HepG2 (cell line): ENCODE data around the gene SLC10A1. TPM values are rescaled to one million over a fixed set of nuclear protein-coding genes. Genes with fewer than 3 reads are reported as not detected.

ENCODE experiments used
- ATAC-seq: fragments of 200-7000 bp; cut with Tn5 transposase; 3 replicates; pipeline ENCODE4 v1.9.1; 2020; ENCODE audit warnings: mild to moderate bottlenecking, moderate library complexity
- BruUV-seq: library from RNA; stranded (reverse); fragments of 400-500 nt; replicated peaks from 2 replicates; lab custom pipeline; 2021; lab: Mats Ljungman, UMichigan
- CTCF ChIA-PET: fragments of 300-600 bp; formaldehyde crosslinking; extraction: SDS; loops from one replicate; lab custom pipeline; 2021; ENCODE audit warnings: low total read pairs, inconsistent platforms, low intra/inter-chr PET ratio; lab: Yijun Ruan, JAX
- POLR2A ChIA-PET: fragments of 350-600 bp; sonication (Branson Sonifier 250); formaldehyde crosslinking; loops from one replicate; lab custom pipeline; 2020; ENCODE audit warnings: antibody characterized with exemption, inconsistent platforms; lab: Yijun Ruan, JAX
- DNase-seq: peaks from one replicate; pipeline ENCODE4 v3.0.0-alpha.2; 2015; ENCODE audit warnings: low spot score
- FAIRE-seq: peaks from 3 replicates; lab custom pipeline; 2011; peaks lifted over from hg19 to GRCh38; lab: Jason Lieb, UNC
- H2AFZ ChIP-seq: one replicate; pipeline ENCODE4 v1.6.1; 2011; ENCODE audit warnings: low read length, inconsistent platforms
- H3K27ac ChIP-seq: fragments of 300-600 bp; 3 replicates; pipeline ENCODE4 v1.8.0; 2011; ENCODE audit warnings: mixed run types, mild to moderate bottlenecking, mixed read lengths, low read length, inconsistent platforms; ENCODE audit not compliant: insufficient read depth; ENCODE audit errors: extremely low read length
- H3K27me3 ChIP-seq, 2 experiments: fragments of 200-600 bp in 1 of 2; 2 replicates in 1 of 2; 3 replicates in 1 of 2; pipeline versions ENCODE4 v1.6.0 to v1.8.0; 2011; ENCODE audit warnings: low read length in 2 of 2, mild to moderate bottlenecking in 2 of 2, moderate library complexity in 2 of 2, inconsistent platforms in 1 of 2; ENCODE audit not compliant: insufficient read depth in 2 of 2, control insufficient read depth in 1 of 2
- H3K36me3 ChIP-seq, 2 experiments: fragments of 200-600 bp in 1 of 2; replicated peaks in 1 of 2; 2 replicates in 1 of 2; 3 replicates in 1 of 2; pipeline versions ENCODE4 v1.5.1 to v1.8.0; 2011; ENCODE audit warnings: low read length in 2 of 2, inconsistent platforms in 1 of 2; ENCODE audit not compliant: insufficient read depth in 2 of 2, control insufficient read depth in 1 of 2
- H3K4me1 ChIP-seq: 2 replicates; pipeline ENCODE4 v1.5.1; 2012; ENCODE audit warnings: low read length, inconsistent platforms; ENCODE audit not compliant: insufficient read depth
- H3K4me2 ChIP-seq: 2 replicates; pipeline ENCODE4 v1.6.0; 2011; ENCODE audit warnings: low read depth, low read length, inconsistent platforms
- H3K4me3 ChIP-seq, 3 experiments: fragments of 200-600 bp in 1 of 3; sonication (generic), shearing (Covaris generic) in 1 of 3; replicated peaks in 1 of 3; 2 replicates each; pipeline ENCODE4 v1.5.1; 2011 to 2016; ENCODE audit warnings: low read length in 3 of 3, inconsistent platforms in 2 of 3, low read depth in 2 of 3, mild to moderate bottlenecking in 2 of 3, control low read depth in 1 of 3, mixed read lengths in 1 of 3; ENCODE audit not compliant: insufficient read depth in 1 of 3
- H3K79me2 ChIP-seq: one replicate; pipeline ENCODE4 v1.6.1; 2011; ENCODE audit warnings: low read length, inconsistent platforms; ENCODE audit not compliant: insufficient read depth
- H3K9ac ChIP-seq: 2 replicates; pipeline ENCODE4 v1.6.0; 2011; ENCODE audit warnings: mild to moderate bottlenecking, low read depth, low read length, inconsistent platforms; ENCODE audit not compliant: insufficient read depth
- H3K9me3 ChIP-seq: 2 replicates; pipeline ENCODE4 v1.5.1; 2012; ENCODE audit warnings: mild to moderate bottlenecking, low read length
- H4K20me1 ChIP-seq: 2 replicates; pipeline ENCODE4 v1.6.0; 2011; ENCODE audit warnings: inconsistent platforms, mild to moderate bottlenecking, low read length, moderate library complexity; ENCODE audit not compliant: insufficient read depth
- ATF5 ChIP-seq: sonication (generic); formaldehyde crosslinking; IDR thresholded peaks from 2 replicates; pipeline ENCODE4 v1.4.0; 2020; ENCODE audit warnings: mild to moderate bottlenecking, low read depth, missing genetic modification reagents
- BCL6 ChIP-seq: IDR thresholded peaks from 2 replicates; pipeline ENCODE4 v1.6.1; 2016; ENCODE audit warnings: missing genetic modification reagents, missing compliant biosample characterization
- KDM2A ChIP-seq: sonication (generic); formaldehyde crosslinking; IDR thresholded peaks from 2 replicates; pipeline ENCODE4 v1.4.0; 2020; ENCODE audit warnings: low read depth, missing genetic modification reagents, borderline replicate concordance
- KLF13 ChIP-seq: sonication (generic); formaldehyde crosslinking; IDR thresholded peaks from 2 replicates; pipeline ENCODE4 v1.4.0; 2020; ENCODE audit warnings: mild to moderate bottlenecking, missing genetic modification reagents
- MXI1 ChIP-seq: IDR thresholded peaks from 3 replicates; pipeline ENCODE4 v1.6.1; 2012; ENCODE audit warnings: low read depth, low read length, inconsistent platforms, borderline replicate concordance
- NCOR1 ChIP-seq: fragments of 200-600 bp; sonication (generic); IDR thresholded peaks from 2 replicates; pipeline ENCODE4 v1.7.0; 2017; ENCODE audit warnings: antibody characterized with exemption, low read length, borderline replicate concordance
- PHB2 ChIP-seq: fragments of 450-650 bp; IDR thresholded peaks from 2 replicates; pipeline ENCODE4 v1.6.1; 2018; ENCODE audit not compliant: partially characterized antibody
- PRDM10 ChIP-seq: sonication (generic); formaldehyde crosslinking; IDR thresholded peaks from 2 replicates; pipeline ENCODE4 v1.4.0; 2020; ENCODE audit warnings: low read depth, missing genetic modification reagents
- RXRB ChIP-seq: IDR thresholded peaks from 2 replicates; pipeline ENCODE4 v1.6.1; 2016; ENCODE audit warnings: borderline replicate concordance, missing genetic modification reagents, missing compliant biosample characterization
- SNAPC2 ChIP-seq: sonication (generic); formaldehyde crosslinking; IDR thresholded peaks from 2 replicates; pipeline ENCODE4 v1.8.1; 2022; ENCODE audit warnings: mild to moderate bottlenecking, missing genetic modification reagents
- SRY ChIP-seq: sonication (generic); formaldehyde crosslinking; IDR thresholded peaks from 2 replicates; pipeline ENCODE4 v1.8.0; 2022; ENCODE audit warnings: mild to moderate bottlenecking, missing genetic modification reagents
- USF2 ChIP-seq, 2 experiments: sonication (generic) in 1 of 2; formaldehyde crosslinking in 1 of 2; IDR thresholded peaks; 2 replicates each; pipeline versions ENCODE4 v1.5.1 to v1.6.1; 2011 to 2020; ENCODE audit warnings: borderline replicate concordance in 1 of 2, low read depth in 1 of 2, low read length in 1 of 2, mild to moderate bottlenecking in 1 of 2, missing genetic modification reagents in 1 of 2, moderate library complexity in 1 of 2
- ZFP90 ChIP-seq: sonication (generic); formaldehyde crosslinking; IDR thresholded peaks from 2 replicates; pipeline ENCODE4 v1.8.0; 2022; ENCODE audit warnings: missing genetic modification reagents, mild to moderate bottlenecking, inconsistent platforms, borderline replicate concordance
- ZNF468 ChIP-seq: sonication (generic); formaldehyde crosslinking; IDR thresholded peaks from 2 replicates; pipeline ENCODE4 v1.8.0; 2022; ENCODE audit warnings: mild to moderate bottlenecking, moderate library complexity, missing genetic modification reagents
- ZNF510 ChIP-seq: sonication (generic); formaldehyde crosslinking; IDR thresholded peaks from 2 replicates; pipeline ENCODE4 v1.4.0; 2020; ENCODE audit warnings: low read depth, mild to moderate bottlenecking, missing genetic modification reagents
- ZNF589 ChIP-seq: sonication (generic); formaldehyde crosslinking; conservative IDR thresholded peaks from 2 replicates; pipeline ENCODE4 v1.8.0; 2022; ENCODE audit warnings: mild to moderate bottlenecking, moderate library complexity, missing genetic modification reagents
- ZSCAN31 ChIP-seq: sonication (generic); formaldehyde crosslinking; IDR thresholded peaks from 2 replicates; pipeline ENCODE4 v1.5.0; 2020; ENCODE audit warnings: low read depth, mild to moderate bottlenecking, missing genetic modification reagents
- WGBS: methylation state at CpG from one replicate; pipeline ENCODE4 v1.1.6; 2017; ENCODE audit warnings: low lambda C conversion rate; 5-methylcytosine and 5-hydroxymethylcytosine counted together
- in situ Hi-C: cut with HindIII; loops from 2 replicates; pipeline ENCODE4 v1.10.0; 2017; ENCODE audit warnings: low pct_unique_long_range_greater_than_20kb; ENCODE audit not compliant: extremely low pct_ligation_motif_present
- intact Hi-C: fragments of 100-400 bp; cut with micrococcal nuclease; formaldehyde crosslinking; loops from one replicate; pipeline ENCODE4 v1.10.0; 2022; ENCODE audit not compliant: unreplicated experiment
- polyA plus RNA-seq, 8 experiments: library from polyadenylated mRNA; depleted of rRNA in 3 of 8; stranded (reverse) in 7 of 8; unstranded in 1 of 8; fragments of >200 nt; fragmentation: Illumina TruSeq in 4 of 8; extraction: Trizol in 4 of 8; gene quantifications; 2 replicates each; pipeline versions ENCODE4 v1.2.1 to v1.2.3, GENCODE V29; 2011 to 2016; ENCODE audit warnings: low read depth in 4 of 8, missing spikeins in 1 of 8, mixed read lengths in 1 of 8; ENCODE audit not compliant: insufficient read depth in 1 of 8
- total RNA-seq, 5 experiments: library from RNA; depleted of rRNA; stranded (reverse); fragments of >200 nt; fragmentation: Illumina TruSeq; extraction: Trizol; gene quantifications; 2 replicates each; pipeline ENCODE4 v1.2.3, GENCODE V29; 2016; ENCODE audit warnings: low read depth in 1 of 5

SLC10A1 gene
- total and polyA plus RNA-seq, 2 of the 13 experiments (the other 11 are each of a cell fraction or from before 2014, with no cell fraction given): 0.17 TPM; not detected in 1

- in situ Hi-C loops: no loop called here
- TF ChIP-seq MXI1 (peak; percentile 57; the same call in 2 of the 3 replicates), ZFP90 (CRISPR knock-in tag) (peak; percentile 57), NCOR1 (peak; percentile 11; the same call in 1 of the 2 replicates), ZNF468 (CRISPR knock-in tag) (no peak), ZNF510 (no peak), PRDM10 (peak; percentile 57), KLF13 (CRISPR knock-in tag) (no peak), ZSCAN31 (CRISPR knock-in tag) (peak; percentile 15; the same call in 1 of the 2 replicates), RXRB (CRISPR knock-in tag) (peak; percentile 76), ZNF589 (CRISPR knock-in tag) (0 out of 2 replicates have a peak, but pooled peaks have one; percentile 52), PHB2 (no peak), BCL6 (peak; percentile 58; the same call in 1 of the 2 replicates), SNAPC2 (CRISPR knock-in tag) (peak; percentile 16; the same call in 1 of the 2 replicates), KDM2A (CRISPR knock-in tag) (peak; percentile 90), ATF5 (no peak; the same call in 1 of the 2 replicates), USF2 (IDR thresholded peaks at IDR 0.05; ENCODE audit: low read depth, low read length) (no peak), USF2 (CRISPR knock-in tag; IDR thresholded peaks at IDR 0.05; ENCODE audit: borderline replicate concordance) (no peak), SRY (no peak)
Observed at GRCh38 chr14:69766984-69767368, 30.1 kb downstream of the SLC10A1 start, which contains the start of gene SRSF5. SRSF5 (plus strand) TSS chr14:69767142; CDS start chr14:69768157, 1,015 bp downstream.

More at GRCh38 chr14:69766984-69767368, 30.1 kb downstream of the SLC10A1 start, which contains the start of gene SRSF5:
- no TSS peak for BruUV-seq
- ATAC-seq (peak; percentile 92), FAIRE-seq (peak; percentile 70), DNase-seq (peak; percentile 94)
- Histone ChIP-seq H3K27ac (peak within 1 kb of the TSS; percentile 99), H2AFZ (no peak within 1 kb of the TSS), H3K9me3 (no peaks in the 10 kb centered on the region), H3K27me3 (no peaks in the 10 kb centered on the region; a peak in 1 of 5 replicates), H3K79me2 (peaks cover 40% of the 10 kb centered on the region), H3K36me3 (peaks cover 17 to 37% of the 10 kb centered on the region in 2 experiments), H3K4me1 (peaks cover 48% of the 10 kb centered on the region), H3K4me3 (peak within 1 kb of the TSS; percentile 96 to 99 (median 99)), H3K9ac (peak within 1 kb of the TSS; percentile 100), H4K20me1 (peaks cover 34% of the 10 kb centered on the region), H3K4me2 (peak within 1 kb of the TSS; percentile 93)
- POLR2A ChIA-PET: interaction anchor here (0.6 to 3.1 kb wide), 33 partner anchors 9 to 575 kb away, joined by 3 to 47 read pairs (median 5); partner anchors contain the start of genes ERH, EXD2, SLC10A1 and SLC39A9
- CTCF ChIA-PET: no interaction called here
- intact Hi-C loops: no loop called here
- WGBS: 1% methylated on average over 12 of the region's 31 CpGs
